Mucosa of descending colon (tissue), 3 donors: ENCODE measurements around the gene PCDHGA11. TPM values are rescaled to one million over a fixed set of nuclear protein-coding genes. Genes with fewer than 3 reads are reported as not detected.
"Not testable (repeated sequence)": the region's sequence is repeated elsewhere in the genome, so short reads cannot be mapped to it uniquely, and the experiment has no call there.

ENCODE experiments used
- ATAC-seq: fragments of 200-7000 bp; cut with Tn5 transposase; one replicate; pipeline ENCODE4 v1.9.1; 2020; ENCODE audit warnings: mild to moderate bottlenecking, moderate library complexity
- DNase-seq, 3 donors: peaks; one replicate each; pipeline ENCODE4 v3.0.0-alpha.2; 2020
- H3K36me3 ChIP-seq: fragments of 200-600 bp; one replicate; pipeline ENCODE4 v1.8.0; 2021; ENCODE audit warnings: low read depth, mild to moderate bottlenecking
- H3K4me1 ChIP-seq: fragments of 200-600 bp; one replicate; pipeline ENCODE4 v1.8.0; 2021; ENCODE audit warnings: low read depth, mild to moderate bottlenecking
- H3K4me3 ChIP-seq: fragments of 200-600 bp; one replicate; pipeline ENCODE4 v1.8.0; 2021; ENCODE audit warnings: mild to moderate bottlenecking
- H3K9me3 ChIP-seq: fragments of 200-600 bp; one replicate; pipeline ENCODE4 v1.8.0; 2021; ENCODE audit warnings: mild to moderate bottlenecking
- intact Hi-C, 2 donors: fragments of 100-400 bp; cut with DNase I in 1 of 2; cut with micrococcal nuclease in 1 of 2; formaldehyde crosslinking; loops; one replicate each; pipeline versions ENCODE4 v1.11.0 to v1.11.1; 2022; cut with DNase I, micrococcal nuclease
- total RNA-seq, 3 donors: library from RNA; stranded (reverse); fragmentation: NEBNext Ultra II Directional in 2 of 3; extraction: Animal tissue kit (Norgen Biotek cat#: 25700) in 2 of 3; gene quantifications; one replicate each; pipeline versions ENCODE4 v1.2.1 to v1.2.4, GENCODE V29; 2021 to 2023
- TF ChIP-seq, protein P1 (sequence below): fragments of 200-600 bp; IDR thresholded peaks from one replicate; pipeline ENCODE4 v1.8.0; 2022; ENCODE audit warnings: antibody characterized with exemption, mild to moderate bottlenecking
- donor health status: DM: no; HTN: no; CAD: no; lungs with moderate emphysema.
- donor health status: DM: no; HTN: no; CAD: no.
- donor health status: DM: no; HTN: yes; CAD: no.

The PCDHGA11 gene
- total RNA-seq, 3 donors from 2014 or later = 1.8 to 5.6 (median 2.6) TPM

DNA sequence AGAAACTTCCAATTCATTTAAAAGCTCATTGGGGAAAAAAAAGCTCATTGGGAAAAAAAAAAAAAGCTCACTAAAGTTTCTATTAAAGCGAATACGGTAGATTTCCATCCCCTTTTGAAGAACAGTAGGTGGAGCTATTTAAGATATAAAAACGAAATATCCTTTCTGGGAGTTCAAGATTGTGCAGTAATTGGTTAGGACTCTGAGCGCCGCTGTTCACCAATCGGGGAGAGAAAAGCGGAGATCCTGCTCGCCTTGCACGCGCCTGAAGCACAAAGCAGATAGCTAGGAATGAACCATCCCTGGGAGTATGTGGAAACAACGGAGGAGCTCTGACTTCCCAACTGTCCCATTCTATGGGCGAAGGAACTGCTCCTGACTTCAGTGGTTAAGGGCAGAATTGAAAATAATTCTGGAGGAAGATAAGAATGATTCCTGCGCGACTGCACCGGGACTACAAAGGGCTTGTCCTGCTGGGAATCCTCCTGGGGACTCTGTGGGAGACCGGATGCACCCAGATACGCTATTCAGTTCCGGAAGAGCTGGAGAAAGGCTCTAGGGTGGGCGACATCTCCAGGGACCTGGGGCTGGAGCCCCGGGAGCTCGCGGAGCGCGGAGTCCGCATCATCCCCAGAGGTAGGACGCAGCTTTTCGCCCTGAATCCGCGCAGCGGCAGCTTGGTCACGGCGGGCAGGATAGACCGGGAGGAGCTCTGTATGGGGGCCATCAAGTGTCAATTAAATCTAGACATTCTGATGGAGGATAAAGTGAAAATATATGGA, 9.7 kb downstream of the PCDHGA11 start, which contains the start of gene PCDHGA12:
PCDHGA12 (plus strand) TSS at position 176 of the 782 bp plus-strand sequence; CDS start at position 429, 253 bp downstream.
- ATAC-seq = peak; percentile 32
- intact Hi-C loops = no loop called here
- H3K36me3 ChIP-seq = no peaks in the 10 kb centered on the region
- no peak within 1 kb of the TSS for H3K4me3 ChIP-seq
- H3K4me1 ChIP-seq = no peaks in the 10 kb centered on the region
- no peak for DNase-seq
- TF ChIP-seq, protein P1, sequence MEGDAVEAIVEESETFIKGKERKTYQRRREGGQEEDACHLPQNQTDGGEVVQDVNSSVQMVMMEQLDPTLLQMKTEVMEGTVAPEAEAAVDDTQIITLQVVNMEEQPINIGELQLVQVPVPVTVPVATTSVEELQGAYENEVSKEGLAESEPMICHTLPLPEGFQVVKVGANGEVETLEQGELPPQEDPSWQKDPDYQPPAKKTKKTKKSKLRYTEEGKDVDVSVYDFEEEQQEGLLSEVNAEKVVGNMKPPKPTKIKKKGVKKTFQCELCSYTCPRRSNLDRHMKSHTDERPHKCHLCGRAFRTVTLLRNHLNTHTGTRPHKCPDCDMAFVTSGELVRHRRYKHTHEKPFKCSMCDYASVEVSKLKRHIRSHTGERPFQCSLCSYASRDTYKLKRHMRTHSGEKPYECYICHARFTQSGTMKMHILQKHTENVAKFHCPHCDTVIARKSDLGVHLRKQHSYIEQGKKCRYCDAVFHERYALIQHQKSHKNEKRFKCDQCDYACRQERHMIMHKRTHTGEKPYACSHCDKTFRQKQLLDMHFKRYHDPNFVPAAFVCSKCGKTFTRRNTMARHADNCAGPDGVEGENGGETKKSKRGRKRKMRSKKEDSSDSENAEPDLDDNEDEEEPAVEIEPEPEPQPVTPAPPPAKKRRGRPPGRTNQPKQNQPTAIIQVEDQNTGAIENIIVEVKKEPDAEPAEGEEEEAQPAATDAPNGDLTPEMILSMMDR = no peak
- H3K9me3 ChIP-seq = peaks cover 93% of the 10 kb centered on the region

GRCh38 chr5:141431286-141431685, 10.4 kb downstream of the PCDHGA11 start:
- H3K36me3 ChIP-seq = no peaks in the 10 kb centered on the region
- no peaks in the 10 kb centered on the region for H3K4me1 ChIP-seq
- intact Hi-C loops = no loop called here
- peaks cover 92% of the 10 kb centered on the region for H3K9me3 ChIP-seq
- no peak for DNase-seq
- no peak overlapping the region for H3K4me3 ChIP-seq
- TF ChIP-seq, protein P1 = no peak
- no peak for ATAC-seq

- DNase-seq, intact Hi-C loops, H3K36me3 ChIP-seq, H3K4me1 ChIP-seq, H3K4me3 ChIP-seq, ATAC-seq: not testable (repeated sequence)
- H3K9me3 ChIP-seq = peaks cover 92% of the 10 kb centered on the region
Measured at GRCh38 chr5:141432308-141432707, 11.5 kb downstream of the PCDHGA11 start.

- DNase-seq, ATAC-seq, H3K4me1 ChIP-seq, H3K36me3 ChIP-seq, H3K4me3 ChIP-seq, intact Hi-C loops: not testable (repeated sequence)
- H3K9me3 ChIP-seq = peaks cover 92% of the 10 kb centered on the region
Measured at GRCh38 chr5:141432726-141433125, 11.9 kb downstream of the PCDHGA11 start.

GRCh38 chr5:141434006-141434405, 13.2 kb downstream of the PCDHGA11 start:
- no peak for DNase-seq
- intact Hi-C loops = no loop called here
- Histone ChIP-seq H3K4me3 (no peak overlapping the region), H3K36me3 (no peaks in the 10 kb centered on the region), H3K9me3 (peaks cover 86% of the 10 kb centered on the region), H3K4me1 (no peaks in the 10 kb centered on the region)
- TF ChIP-seq, protein P1 = no peak
- no peak for ATAC-seq

DNA sequence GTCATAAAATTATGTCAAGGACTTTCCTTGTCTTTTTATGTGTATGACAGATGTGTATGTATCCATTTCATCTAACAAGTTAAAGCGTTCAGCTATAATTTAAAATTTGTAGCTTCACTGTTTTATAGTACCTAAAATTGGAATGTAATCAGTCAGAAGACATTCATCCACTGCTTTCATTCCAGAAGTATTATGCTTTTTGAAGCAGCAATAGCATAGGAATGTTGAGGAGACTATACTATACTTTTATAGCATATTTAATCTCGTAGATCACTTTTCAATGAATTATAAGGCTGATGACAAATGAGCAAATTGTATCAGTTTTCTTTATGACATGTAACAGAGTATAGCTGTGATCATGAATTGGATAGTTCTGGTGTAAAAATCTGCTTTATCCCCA, 16.4 kb downstream of the PCDHGA11 start:
- Histone ChIP-seq H3K4me3 (no peak overlapping the region), H3K4me1 (no peaks in the 10 kb centered on the region), H3K9me3 (peaks cover 86% of the 10 kb centered on the region), H3K36me3 (no peaks in the 10 kb centered on the region)
- TF ChIP-seq, protein P1 = no peak
- DNase-seq (no peak), ATAC-seq (no peak)
- intact Hi-C loops = no loop called here
